SK-N-MC (cell line): ENCODE measurements around the gene DAND5.
A peak's percentile ranks its signal among the peaks of the same experiment; 100 is the strongest.

ENCODE experiments used
- DNase-seq: peaks from one replicate; pipeline ENCODE4 v3.0.0-alpha.2; 2011; ENCODE audit warnings: low read depth, low spot score
- H3K27ac ChIP-seq: fragments of 200-600 bp; sonication (generic); 2 replicates; pipeline ENCODE4 v1.5.1; 2016; ENCODE audit warnings: mixed run types
- H3K36me3 ChIP-seq: fragments of 200-600 bp; sonication (generic); 2 replicates; pipeline ENCODE4 v1.6.1; 2017; ENCODE audit warnings: antibody characterized with exemption, low read length, mixed read lengths; ENCODE audit not compliant: insufficient read depth
- H3K4me3 ChIP-seq: fragments of 200-600 bp; sonication (generic); 2 replicates; pipeline ENCODE4 v1.5.1; 2016
- H3K9ac ChIP-seq: fragments of 200-600 bp; sonication (generic); 2 replicates; pipeline ENCODE4 v1.8.0; 2017; ENCODE audit warnings: mixed run types, mixed read lengths; ENCODE audit not compliant: insufficient read length
- H3K9me3 ChIP-seq: fragments of 200-600 bp; sonication (generic); 2 replicates; pipeline ENCODE4 v1.6.1; 2017; ENCODE audit warnings: low read depth, mild to moderate bottlenecking, antibody characterized with exemption, low read length, moderate library complexity, mixed read lengths
- EZH2 ChIP-seq: fragments of 200-600 bp; sonication (generic); IDR thresholded peaks from one replicate; pipeline ENCODE4 v1.6.1; 2017; ENCODE audit warnings: antibody characterized with exemption
- FOXP2 ChIP-seq: optimal IDR thresholded peaks from 2 replicates; pipeline ENCODE3; 2011; ENCODE audit warnings: mild to moderate bottlenecking, moderate library complexity; ENCODE audit not compliant: insufficient read depth; ENCODE audit errors: extremely low read length, control extremely low read depth
- POLR2AphosphoS5 ChIP-seq: IDR thresholded peaks from 2 replicates; pipeline ENCODE4 v1.6.1; 2012; ENCODE audit warnings: mild to moderate bottlenecking, low read depth, low read length, borderline replicate concordance

The DAND5 gene

GRCh38 chr19:12969292-12969988 lies at the start of gene DAND5:
TSS of gene DAND5 (plus strand) at chr19:12969576. CDS start at chr19:12969661, 85 bp downstream.
- TF ChIP-seq POLR2AphosphoS5 (no peak), FOXP2 (no peak), EZH2 (no peak)
- H3K36me3 ChIP-seq, result no peaks in the 10 kb centered on the region
- no peak within 1 kb of the TSS for H3K9ac ChIP-seq
- no peak for DNase-seq
- no peak within 1 kb of the TSS for H3K4me3 ChIP-seq
- H3K9me3 ChIP-seq, result no peaks in the 10 kb centered on the region
- H3K27ac ChIP-seq, result no peak within 1 kb of the TSS

GRCh38 chr19:12921047-12921446 lies 48.3 kb upstream of the DAND5 start:
- TF ChIP-seq FOXP2 (no peak), EZH2 (no peak), POLR2AphosphoS5 (no peak)
- DNase-seq, result no peak
- peak overlapping the region; percentile 80 for H3K27ac ChIP-seq
- no peak overlapping the region for H3K4me3 ChIP-seq
- H3K9me3 ChIP-seq, result no peaks in the 10 kb centered on the region
- no peak overlapping the region for H3K9ac ChIP-seq
- H3K36me3 ChIP-seq, result peaks cover 29% of the 10 kb centered on the region

GRCh38 chr19:12922959-12923358 lies 46.4 kb upstream of the DAND5 start:
- Histone ChIP-seq H3K4me3 (no peak overlapping the region), H3K27ac (no peak overlapping the region), H3K9me3 (no peaks in the 10 kb centered on the region), H3K36me3 (peaks cover 43% of the 10 kb centered on the region), H3K9ac (no peak overlapping the region)
- no peak for TF ChIP-seq FOXP2
- TF ChIP-seq EZH2, result no peak
- no peak for TF ChIP-seq POLR2AphosphoS5
- DNase-seq, result no peak

GRCh38 chr19:12924621-12925310 lies 44.6 kb upstream of the DAND5 start:
- Histone ChIP-seq H3K36me3 (peaks cover 60% of the 10 kb centered on the region), H3K4me3 (no peak overlapping the region), H3K9me3 (no peaks in the 10 kb centered on the region), H3K9ac (no peak overlapping the region), H3K27ac (no peak overlapping the region)
- TF ChIP-seq POLR2AphosphoS5, result no peak
- TF ChIP-seq EZH2, result no peak
- no peak for TF ChIP-seq FOXP2
- DNase-seq, result no peak

GRCh38 chr19:12930002-12930645 lies 39.3 kb upstream of the DAND5 start:
- H3K9me3 ChIP-seq, result no peaks in the 10 kb centered on the region
- H3K27ac ChIP-seq, result no peak overlapping the region
- no peak for DNase-seq
- TF ChIP-seq POLR2AphosphoS5 (no peak), EZH2 (no peak), FOXP2 (no peak)
- H3K4me3 ChIP-seq, result no peak overlapping the region
- no peak overlapping the region for H3K9ac ChIP-seq
- H3K36me3 ChIP-seq, result peaks cover 48% of the 10 kb centered on the region

GRCh38 chr19:12932392-12933286 lies 36.7 kb upstream of the DAND5 start:
- TF ChIP-seq FOXP2, result no peak
- no peak for TF ChIP-seq EZH2
- TF ChIP-seq POLR2AphosphoS5, result no peak
- Histone ChIP-seq H3K9me3 (no peaks in the 10 kb centered on the region), H3K4me3 (peak overlapping the region; percentile 100), H3K9ac (peak overlapping the region; percentile 95), H3K36me3 (peaks cover 35% of the 10 kb centered on the region), H3K27ac (peak overlapping the region; percentile 53; the same call in 1 of the 2 replicates)
- no peak for DNase-seq

GRCh38 chr19:12933287-12934072 lies 35.9 kb upstream of the DAND5 start, which contains the start of gene FARSA:
TSS of gene FARSA (minus strand) at chr19:12933711. CDS start at chr19:12933696, 15 bp downstream.
- Histone ChIP-seq H3K36me3 (peaks cover 28% of the 10 kb centered on the region), H3K4me3 (peak within 1 kb of the TSS; percentile 100), H3K9ac (peak within 1 kb of the TSS; percentile 95), H3K9me3 (no peaks in the 10 kb centered on the region), H3K27ac (peak within 1 kb of the TSS; percentile 74; the same call in 1 of the 2 replicates)
- TF ChIP-seq EZH2 (no peak), FOXP2 (no peak), POLR2AphosphoS5 (peak; percentile 98)
- DNase-seq, result peak; percentile 47
